Activated CD4-positive, alpha-beta T cell treated with anti-CD3 and anti-CD28 coated beads, Interleukin-2, amount 10 ng/mL, durations not matched to agents 7 days and 5 days (primary cell): ENCODE results near the gene LRP10. TPM values are rescaled to one million over a fixed set of nuclear protein-coding genes. Genes with fewer than 3 reads are reported as not detected.

Source experiments
- CTCF ChIA-PET: fragments of 350-600 bp; sonication (Branson Sonifier 250); formaldehyde crosslinking; loops from one replicate; lab custom pipeline; 2021; ENCODE audit warnings: antibody characterized with exemption; lab: Charles Lee
- POLR2A ChIA-PET: fragments of 350-600 bp; sonication (Branson Sonifier 250); formaldehyde crosslinking; loops from one replicate; lab custom pipeline; 2021; ENCODE audit warnings: antibody characterized with exemption; lab: Charles Lee
- DNase-seq: peaks from one replicate; pipeline ENCODE4 v3.0.0-alpha.2; 2020
- H3K27ac Mint-ChIP-seq: one replicate; pipeline ENCODE4 v1.8.0; 2021; ENCODE audit warnings: mild to moderate bottlenecking, moderate library complexity, mixed read lengths
- H3K27me3 Mint-ChIP-seq: one replicate; pipeline ENCODE4 v1.8.0; 2021; ENCODE audit warnings: mixed read lengths
- H3K36me3 Mint-ChIP-seq: one replicate; pipeline ENCODE4 v1.8.0; 2021; ENCODE audit warnings: low read depth, mixed read lengths
- H3K4me1 Mint-ChIP-seq: one replicate; pipeline ENCODE4 v1.8.0; 2021; ENCODE audit warnings: mixed read lengths
- H3K4me3 Mint-ChIP-seq: one replicate; pipeline ENCODE4 v1.8.0; 2021; ENCODE audit warnings: mild to moderate bottlenecking, moderate library complexity, mixed read lengths
- H3K9me3 Mint-ChIP-seq: one replicate; pipeline ENCODE4 v1.8.0; 2021; ENCODE audit warnings: mixed read lengths
- total RNA-seq, 2 experiments: library from RNA; stranded (reverse); gene quantifications; one replicate each; pipeline ENCODE4 v1.2.3, GENCODE V29; 2021

LRP10 gene
- total RNA-seq, 2 experiments from 2014 or later: 60.0 to 63.5 TPM

DNA sequence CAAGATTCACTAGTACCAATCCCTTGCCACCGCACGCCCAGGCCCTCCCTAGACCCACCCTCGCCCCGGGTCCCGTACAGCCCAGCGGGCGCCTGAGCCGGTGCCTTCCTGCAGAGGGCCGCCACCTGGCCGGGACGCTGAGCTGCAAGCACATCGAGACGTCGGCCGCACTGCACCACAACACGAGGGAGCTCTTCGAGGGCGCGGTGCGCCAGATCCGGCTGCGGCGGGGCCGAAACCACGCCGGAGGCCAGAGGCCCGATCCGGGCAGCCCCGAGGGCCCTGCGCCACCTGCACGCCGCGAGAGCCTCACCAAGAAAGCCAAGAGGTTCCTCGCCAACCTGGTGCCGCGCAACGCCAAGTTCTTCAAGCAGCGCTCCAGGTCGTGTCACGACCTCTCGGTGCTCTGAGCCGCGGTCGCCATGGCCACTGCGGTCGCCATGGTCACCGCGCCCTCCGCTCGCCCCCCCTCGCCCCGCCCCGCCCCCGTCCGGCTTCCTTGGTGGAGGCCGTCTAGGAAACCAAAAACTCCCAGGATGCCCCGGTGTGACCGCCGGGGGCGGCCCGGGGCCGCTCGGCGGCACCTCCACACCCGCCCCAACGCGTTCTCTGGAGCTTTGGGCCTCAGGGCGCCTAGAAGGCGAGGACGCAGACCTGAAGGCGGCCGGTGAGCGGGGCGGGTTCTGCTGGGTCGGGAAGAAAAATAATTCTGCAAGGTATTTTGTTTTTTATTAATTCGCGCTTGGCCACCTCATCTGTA is 15.1 kb downstream of the LRP10 start:
- H3K27me3 Mint-ChIP-seq: peaks cover 19% of the 10 kb centered on the region
- H3K27ac Mint-ChIP-seq: peak overlapping the region; percentile 85
- POLR2A ChIA-PET: interaction anchor here (1.1 kb wide), 1 partner anchor 209 kb away, joined by 3 read pairs; the partner anchor contains the start of gene C14orf119
- no peaks in the 10 kb centered on the region for H3K36me3 Mint-ChIP-seq
- no peaks in the 10 kb centered on the region for H3K9me3 Mint-ChIP-seq
- H3K4me3 Mint-ChIP-seq: peak overlapping the region; percentile 77
- H3K4me1 Mint-ChIP-seq: peaks cover 48% of the 10 kb centered on the region
- CTCF ChIA-PET: interaction anchor here (0.8 to 7.9 kb wide), 10 partner anchors 11 to 334 kb away, joined by 3 to 61 read pairs (median 4); partner anchors contain the start of gene LRP10
- peak; percentile 72 for DNase-seq

DNA sequence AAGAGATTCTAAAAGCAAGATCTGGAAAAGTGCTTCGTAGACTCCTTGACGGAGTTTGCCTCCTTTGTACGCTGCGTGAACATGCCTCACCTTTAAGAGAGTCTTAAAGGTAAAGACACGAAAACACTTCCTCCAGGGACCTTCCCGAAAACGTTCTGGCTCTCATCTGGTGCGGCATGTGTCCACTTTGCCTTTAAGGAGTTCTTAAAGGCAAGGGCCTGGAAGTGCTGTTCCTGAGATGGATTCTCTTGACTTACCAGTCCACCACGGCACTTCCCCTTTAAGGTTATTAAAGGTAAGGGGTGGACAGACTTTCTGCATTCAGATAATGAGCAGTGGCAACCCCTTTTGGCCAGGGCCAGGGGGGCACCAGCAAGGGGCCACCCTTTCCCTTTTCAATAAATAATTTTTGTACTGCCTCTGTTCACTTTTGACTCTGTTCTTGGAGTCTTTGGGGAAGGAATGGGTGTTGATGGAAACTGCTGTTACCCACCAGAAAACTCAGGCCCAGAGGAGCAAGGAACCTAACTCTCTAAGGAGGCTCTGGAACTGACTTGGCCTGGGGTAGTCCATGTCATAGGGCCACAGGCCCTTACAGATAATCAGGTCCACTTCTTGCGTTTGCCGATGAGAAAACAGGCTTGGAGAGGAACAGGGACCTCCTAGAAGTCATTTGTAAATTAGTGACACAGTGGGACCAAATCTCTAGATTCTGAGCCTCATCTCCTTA is 15.9 kb downstream of the LRP10 start:
- H3K9me3 Mint-ChIP-seq: no peaks in the 10 kb centered on the region
- peak overlapping the region; percentile 77 for H3K4me3 Mint-ChIP-seq
- peak overlapping the region; percentile 85 for H3K27ac Mint-ChIP-seq
- POLR2A ChIA-PET: interaction anchor here (1.1 kb wide), 1 partner anchor 208 kb away, joined by 3 read pairs; the partner anchor contains the start of gene C14orf119
- H3K36me3 Mint-ChIP-seq: peaks cover 2% of the 10 kb centered on the region
- peak; percentile 39 for DNase-seq
- CTCF ChIA-PET: interaction anchor here (0.6 to 7.9 kb wide), 4 partner anchors 11 to 317 kb away, joined by 3 to 61 read pairs (median 17); partner anchors contain the start of gene LRP10
- H3K27me3 Mint-ChIP-seq: peaks cover 14% of the 10 kb centered on the region
- H3K4me1 Mint-ChIP-seq: peaks cover 49% of the 10 kb centered on the region

DNA sequence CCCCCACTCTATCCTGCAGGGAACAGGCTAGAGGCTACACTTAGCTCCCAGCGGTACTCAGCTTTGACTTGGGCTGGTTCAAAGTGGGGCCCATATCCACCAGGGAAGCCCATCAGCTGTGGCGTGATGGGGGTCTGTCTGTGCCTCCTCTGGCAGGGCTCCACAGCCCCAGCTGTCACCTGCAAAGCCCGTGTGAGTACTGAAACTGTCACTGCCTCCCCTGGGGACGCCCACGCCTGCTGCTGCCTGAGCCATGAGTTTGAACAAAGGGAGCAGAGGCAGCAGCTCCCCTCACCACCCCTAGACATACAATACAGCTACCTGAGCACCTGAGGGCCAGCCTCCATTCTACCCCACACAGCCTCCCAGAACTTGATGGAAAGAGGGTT is 16.4 kb downstream of the LRP10 start:
- H3K9me3 Mint-ChIP-seq: no peaks in the 10 kb centered on the region
- peaks cover 2% of the 10 kb centered on the region for H3K36me3 Mint-ChIP-seq
- peaks cover 12% of the 10 kb centered on the region for H3K27me3 Mint-ChIP-seq
- POLR2A ChIA-PET: no interaction called here
- no peak for DNase-seq
- H3K27ac Mint-ChIP-seq: peak overlapping the region; percentile 85
- peak overlapping the region; percentile 77 for H3K4me3 Mint-ChIP-seq
- CTCF ChIA-PET: interaction anchor here (0.6 to 7.9 kb wide), 4 partner anchors 10 to 318 kb away, joined by 3 to 61 read pairs (median 3); partner anchors contain the start of gene OXA1L
- H3K4me1 Mint-ChIP-seq: peaks cover 49% of the 10 kb centered on the region

DNA sequence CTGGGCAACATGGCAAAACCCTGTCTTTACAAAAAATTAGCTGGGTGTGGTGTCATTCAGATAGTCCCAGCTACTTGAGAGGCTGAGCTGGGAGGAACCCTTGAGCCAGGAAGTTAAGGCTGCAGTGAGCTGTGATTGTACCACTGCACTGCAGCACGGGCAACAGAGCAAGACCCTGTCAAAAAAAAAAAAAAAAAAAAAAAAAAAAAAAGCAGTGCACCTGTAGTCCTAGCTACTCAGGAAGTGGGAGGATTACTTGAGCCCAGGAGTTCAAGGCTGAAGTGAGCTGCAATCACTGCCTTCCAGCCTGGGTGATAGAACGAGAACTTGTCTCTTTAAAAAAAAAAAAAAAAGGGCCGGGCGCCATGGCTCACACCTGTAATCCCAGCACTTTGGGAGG is 17.1 kb downstream of the LRP10 start:
- H3K4me1 Mint-ChIP-seq: peaks cover 46% of the 10 kb centered on the region
- no peak for DNase-seq
- H3K4me3 Mint-ChIP-seq: peak overlapping the region; percentile 77
- POLR2A ChIA-PET: interaction anchor here (0.7 kb wide), 1 partner anchor 294 kb away, joined by 4 read pairs; no protein-coding TSS in a partner anchor
- peaks cover 2% of the 10 kb centered on the region for H3K36me3 Mint-ChIP-seq
- no peaks in the 10 kb centered on the region for H3K9me3 Mint-ChIP-seq
- H3K27me3 Mint-ChIP-seq: peaks cover 11% of the 10 kb centered on the region
- peak overlapping the region; percentile 71 for H3K27ac Mint-ChIP-seq
- CTCF ChIA-PET: interaction anchor here (1.0 to 7.9 kb wide), 5 partner anchors 10 to 318 kb away, joined by 3 to 61 read pairs (median 5); partner anchors contain the start of gene OXA1L

DNA sequence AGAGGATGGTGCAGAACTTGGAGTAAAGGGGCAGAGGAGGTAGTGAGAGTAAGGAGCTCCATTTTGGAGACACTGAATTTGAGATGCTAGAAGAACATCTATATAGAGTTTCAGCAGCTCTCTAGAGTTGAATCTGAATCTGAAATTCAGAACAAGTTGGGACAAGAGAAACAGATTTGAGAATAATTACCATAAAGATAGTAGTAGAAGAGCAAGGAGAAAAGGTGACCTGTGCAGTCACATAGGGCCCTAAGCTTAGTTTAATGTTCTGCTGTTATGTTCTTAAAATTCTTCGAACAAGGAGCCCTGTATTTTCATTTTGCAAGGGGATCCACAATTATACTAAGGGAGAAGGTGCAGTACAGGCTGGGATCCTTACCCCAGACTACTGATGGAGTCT is 18.9 kb downstream of the LRP10 start:
- no peak overlapping the region for H3K4me3 Mint-ChIP-seq
- ChIA-PET CTCF (interaction anchor here (0.6 to 7.9 kb wide), 9 partner anchors 8 to 89 kb away, joined by 3 to 61 read pairs (median 3); no protein-coding TSS in a partner anchor), POLR2A (no interaction called here)
- H3K27me3 Mint-ChIP-seq: peaks cover 6% of the 10 kb centered on the region
- no peak for DNase-seq
- H3K27ac Mint-ChIP-seq: no peak overlapping the region
- H3K36me3 Mint-ChIP-seq: peaks cover 2% of the 10 kb centered on the region
- H3K4me1 Mint-ChIP-seq: peaks cover 38% of the 10 kb centered on the region
- H3K9me3 Mint-ChIP-seq: no peaks in the 10 kb centered on the region

DNA sequence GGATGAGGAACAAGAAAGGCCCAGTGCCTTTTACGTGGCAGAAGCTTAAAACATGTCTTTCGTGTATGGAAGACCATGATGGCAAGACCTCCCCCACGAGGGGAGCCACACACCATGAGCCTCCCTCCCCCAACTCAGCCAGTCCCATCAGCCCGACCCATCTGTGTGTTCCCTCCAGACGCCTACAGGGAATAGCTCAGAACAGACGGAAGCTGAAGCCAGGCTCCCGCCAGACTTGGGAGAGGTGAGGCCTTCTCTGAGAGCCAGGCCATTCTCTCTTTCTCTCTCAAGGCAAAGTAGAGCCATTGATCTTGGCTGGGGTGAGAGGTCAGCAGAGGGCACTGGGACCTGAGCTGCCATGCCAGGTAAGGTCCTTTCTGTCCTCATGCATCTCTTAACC is 20.9 kb downstream of the LRP10 start:
- Mint-ChIP-seq H3K4me3 (no peak overlapping the region), H3K27me3 (no peaks in the 10 kb centered on the region), H3K4me1 (peaks cover 24% of the 10 kb centered on the region), H3K9me3 (no peaks in the 10 kb centered on the region), H3K27ac (no peak overlapping the region), H3K36me3 (peaks cover 4% of the 10 kb centered on the region)
- POLR2A ChIA-PET: no interaction called here
- CTCF ChIA-PET: interaction anchor here (1.0 kb wide), 1 partner anchor 73 kb away, joined by 3 read pairs; no protein-coding TSS in a partner anchor
- no peak for DNase-seq

DNA sequence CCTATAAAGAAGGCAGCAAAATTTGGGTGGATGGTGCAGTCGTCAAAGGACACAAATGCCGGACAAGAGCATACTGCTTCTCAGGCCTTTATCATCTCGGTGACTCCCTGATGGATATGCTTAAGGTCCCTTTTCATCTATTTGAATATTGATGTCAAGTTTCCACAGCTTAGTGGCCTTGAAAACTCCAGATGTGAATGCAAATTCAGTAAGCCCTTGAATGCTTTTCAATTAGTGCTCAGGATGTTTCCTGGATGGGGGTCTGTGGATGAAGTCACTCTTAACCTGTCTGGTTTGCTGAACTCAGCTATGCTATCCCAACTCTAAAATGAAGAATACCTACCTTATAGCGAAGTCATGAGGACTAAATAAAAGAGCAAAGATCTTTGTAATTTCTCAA is 22.2 kb downstream of the LRP10 start:
- H3K9me3 Mint-ChIP-seq: no peaks in the 10 kb centered on the region
- no peak for DNase-seq
- H3K36me3 Mint-ChIP-seq: peaks cover 11% of the 10 kb centered on the region
- H3K27me3 Mint-ChIP-seq: no peaks in the 10 kb centered on the region
- H3K27ac Mint-ChIP-seq: no peak overlapping the region
- POLR2A ChIA-PET: interaction anchor here (0.6 kb wide), 1 partner anchor 304 kb away, joined by 3 read pairs; no protein-coding TSS in a partner anchor
- CTCF ChIA-PET: interaction anchor here (1.0 kb wide), 1 partner anchor 36 kb away, joined by 3 read pairs; the partner anchor contains the start of gene PRMT5
- peaks cover 16% of the 10 kb centered on the region for H3K4me1 Mint-ChIP-seq
- no peak overlapping the region for H3K4me3 Mint-ChIP-seq

DNA sequence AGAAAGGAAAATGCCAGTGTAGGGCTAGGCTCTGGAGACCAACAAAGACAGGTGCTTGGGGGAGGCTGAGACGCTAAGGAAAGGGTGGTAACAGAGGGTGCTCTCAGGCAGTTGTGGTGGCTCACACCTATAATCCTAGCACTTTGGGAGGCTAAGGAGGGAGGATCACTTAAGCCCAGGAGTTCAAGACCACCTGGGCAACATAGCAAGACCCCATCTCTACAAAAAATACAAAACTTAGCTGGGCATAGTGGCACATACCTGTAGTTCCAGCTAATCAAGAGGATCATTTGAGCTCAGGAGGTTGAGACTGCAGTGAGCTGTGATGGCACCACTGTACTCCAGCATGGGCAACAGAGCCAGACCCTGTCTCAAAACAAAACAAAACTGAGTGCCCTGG is 23.9 kb downstream of the LRP10 start:
- Mint-ChIP-seq H3K9me3 (no peaks in the 10 kb centered on the region), H3K27ac (no peak overlapping the region), H3K36me3 (peaks cover 13% of the 10 kb centered on the region), H3K4me1 (peaks cover 11% of the 10 kb centered on the region), H3K27me3 (no peaks in the 10 kb centered on the region), H3K4me3 (no peak overlapping the region)
- ChIA-PET POLR2A (no interaction called here), CTCF (interaction anchor here (0.6 to 7.5 kb wide), 12 partner anchors 9 to 325 kb away, joined by 3 to 61 read pairs (median 6); partner anchors contain the start of genes LRP10 and REM2)
- DNase-seq: no peak

DNA sequence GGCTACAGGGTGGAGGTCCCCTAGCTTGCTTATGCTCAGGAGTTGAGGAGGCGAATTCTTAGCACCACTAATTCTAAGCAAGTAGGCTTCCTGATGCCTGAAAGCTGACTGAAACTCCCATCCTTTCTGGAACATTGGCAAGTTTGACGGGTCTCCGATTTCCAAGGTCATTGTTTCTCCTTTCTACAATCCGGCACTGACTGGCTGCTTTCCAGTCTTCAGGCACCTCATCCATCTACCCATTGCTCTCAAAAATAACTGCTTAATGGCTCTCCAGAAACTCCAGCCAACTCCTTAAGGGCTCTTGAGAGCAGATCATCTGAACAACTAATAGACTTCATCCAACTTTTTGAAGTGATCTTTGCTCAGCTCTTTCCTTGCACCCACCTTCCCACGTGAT is 24.8 kb downstream of the LRP10 start:
- Mint-ChIP-seq H3K36me3 (peaks cover 20% of the 10 kb centered on the region), H3K4me3 (no peak overlapping the region), H3K9me3 (no peaks in the 10 kb centered on the region), H3K27ac (no peak overlapping the region), H3K27me3 (no peaks in the 10 kb centered on the region), H3K4me1 (peaks cover 20% of the 10 kb centered on the region)
- CTCF ChIA-PET: interaction anchor here (0.9 to 7.5 kb wide), 11 partner anchors 10 to 324 kb away, joined by 3 to 61 read pairs (median 5); partner anchors contain the start of genes LRP10 and REM2
- no peak for DNase-seq
- POLR2A ChIA-PET: no interaction called here

DNA sequence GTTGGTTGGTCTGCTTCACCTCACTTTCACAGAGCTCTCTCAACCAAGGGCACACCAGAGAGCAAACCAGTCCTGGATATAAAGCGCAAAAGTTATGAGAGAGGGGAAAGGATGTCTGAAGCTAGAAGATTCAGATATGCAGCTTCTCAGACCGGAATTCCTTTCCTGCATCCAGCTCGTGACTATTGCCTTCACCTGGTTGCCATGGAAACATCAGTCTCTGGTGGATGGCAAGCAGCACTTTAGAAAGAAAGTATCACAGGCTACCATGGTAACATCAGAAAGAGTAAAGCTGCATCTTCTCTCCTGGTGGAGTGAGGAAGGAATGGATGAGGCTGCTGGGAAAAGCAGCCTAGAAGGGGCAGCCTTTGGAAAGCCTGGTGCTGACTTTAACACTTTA is 25.2 kb downstream of the LRP10 start:
- ChIA-PET POLR2A (no interaction called here), CTCF (interaction anchor here (0.9 to 7.5 kb wide), 11 partner anchors 10 to 326 kb away, joined by 3 to 61 read pairs (median 6); partner anchors contain the start of genes LRP10 and REM2)
- peaks cover 22% of the 10 kb centered on the region for H3K36me3 Mint-ChIP-seq
- H3K4me3 Mint-ChIP-seq: no peak overlapping the region
- peaks cover 22% of the 10 kb centered on the region for H3K4me1 Mint-ChIP-seq
- H3K9me3 Mint-ChIP-seq: no peaks in the 10 kb centered on the region
- H3K27me3 Mint-ChIP-seq: no peaks in the 10 kb centered on the region
- DNase-seq: no peak
- H3K27ac Mint-ChIP-seq: no peak overlapping the region

DNA sequence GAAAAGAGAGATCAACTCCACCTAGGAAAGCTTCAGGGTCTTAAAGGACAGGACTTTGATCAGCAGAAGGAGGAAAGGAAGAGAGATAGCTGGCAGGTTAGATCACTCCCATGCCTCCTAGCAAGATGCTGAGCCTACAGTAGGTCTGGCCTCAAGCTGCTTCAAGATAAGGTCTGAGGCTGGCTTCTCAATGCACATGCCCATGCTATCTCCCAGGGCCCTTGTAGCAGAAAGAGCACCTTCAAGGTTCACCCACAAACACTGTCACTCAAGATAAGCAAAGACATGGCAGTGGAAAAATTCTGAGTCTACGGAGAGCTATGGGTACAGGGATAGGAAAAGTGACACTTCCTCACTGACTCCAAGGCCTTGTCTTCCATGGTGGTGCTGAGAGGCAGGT is 25.8 kb downstream of the LRP10 start:
- no peak overlapping the region for H3K27ac Mint-ChIP-seq
- DNase-seq: no peak
- H3K4me1 Mint-ChIP-seq: peaks cover 23% of the 10 kb centered on the region
- no peaks in the 10 kb centered on the region for H3K27me3 Mint-ChIP-seq
- peaks cover 25% of the 10 kb centered on the region for H3K36me3 Mint-ChIP-seq
- no peaks in the 10 kb centered on the region for H3K9me3 Mint-ChIP-seq
- ChIA-PET POLR2A (no interaction called here), CTCF (interaction anchor here (0.9 to 7.5 kb wide), 8 partner anchors 11 to 327 kb away, joined by 3 to 61 read pairs (median 8); partner anchors contain the start of genes LRP10 and REM2)
- H3K4me3 Mint-ChIP-seq: no peak overlapping the region
